ENCODE results near the gene ENOX1. TPM values are rescaled to one million over a fixed set of nuclear protein-coding genes. Genes with fewer than 3 reads are reported as not detected.

ENOX1 gene
- total RNA-seq, 2 donors from 2014 or later = 1.3 to 2.4 TPM

- TF ChIP-seq, protein P1, sequence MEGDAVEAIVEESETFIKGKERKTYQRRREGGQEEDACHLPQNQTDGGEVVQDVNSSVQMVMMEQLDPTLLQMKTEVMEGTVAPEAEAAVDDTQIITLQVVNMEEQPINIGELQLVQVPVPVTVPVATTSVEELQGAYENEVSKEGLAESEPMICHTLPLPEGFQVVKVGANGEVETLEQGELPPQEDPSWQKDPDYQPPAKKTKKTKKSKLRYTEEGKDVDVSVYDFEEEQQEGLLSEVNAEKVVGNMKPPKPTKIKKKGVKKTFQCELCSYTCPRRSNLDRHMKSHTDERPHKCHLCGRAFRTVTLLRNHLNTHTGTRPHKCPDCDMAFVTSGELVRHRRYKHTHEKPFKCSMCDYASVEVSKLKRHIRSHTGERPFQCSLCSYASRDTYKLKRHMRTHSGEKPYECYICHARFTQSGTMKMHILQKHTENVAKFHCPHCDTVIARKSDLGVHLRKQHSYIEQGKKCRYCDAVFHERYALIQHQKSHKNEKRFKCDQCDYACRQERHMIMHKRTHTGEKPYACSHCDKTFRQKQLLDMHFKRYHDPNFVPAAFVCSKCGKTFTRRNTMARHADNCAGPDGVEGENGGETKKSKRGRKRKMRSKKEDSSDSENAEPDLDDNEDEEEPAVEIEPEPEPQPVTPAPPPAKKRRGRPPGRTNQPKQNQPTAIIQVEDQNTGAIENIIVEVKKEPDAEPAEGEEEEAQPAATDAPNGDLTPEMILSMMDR (IDR thresholded peaks at IDR 0.05) = no peak
- H3K27ac ChIP-seq = peak overlapping the region in 1 of 2 donors; percentile 81
- no peaks in the 10 kb centered on the region for H3K9me3 ChIP-seq
- peak overlapping the region; percentile 59 to 67 for H3K4me3 ChIP-seq
- H3K36me3 ChIP-seq = no peaks in the 10 kb centered on the region
- H3K27me3 ChIP-seq = no peaks in the 10 kb centered on the region
- DNase-seq (ENCODE audit: low spot score) = no peak
- H3K4me1 ChIP-seq = peaks cover 0 to 39% of the 10 kb centered on the region in 2 donors
Observed at GRCh38 chr13:43785261-43785649, 1.5 kb downstream of the ENOX1 start.

DNA sequence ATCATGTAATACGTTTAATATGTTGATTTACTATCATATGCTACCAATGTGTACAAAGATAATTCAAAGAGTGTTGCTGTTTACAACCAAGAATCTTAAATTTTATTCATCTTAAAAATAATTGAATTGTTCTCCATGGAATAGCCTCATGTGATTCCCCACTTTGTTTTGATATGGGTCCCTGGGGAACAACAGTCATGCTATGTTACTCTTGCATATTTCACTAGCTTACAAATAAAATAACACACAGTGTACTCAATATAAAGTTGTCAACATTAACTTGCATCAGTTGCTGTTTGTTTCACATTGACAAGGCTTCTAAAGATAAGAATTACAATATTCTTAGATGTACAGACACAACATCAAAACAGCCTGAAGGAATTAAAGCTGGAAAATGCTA, 2.3 kb downstream of the ENOX1 start:
- TF ChIP-seq, protein P1 (IDR thresholded peaks at IDR 0.05) = no peak
- H3K9me3 ChIP-seq = no peaks in the 10 kb centered on the region
- DNase-seq (ENCODE audit: low spot score) = no peak
- no peak overlapping the region for H3K27ac ChIP-seq
- peaks cover 0 to 39% of the 10 kb centered on the region in 2 donors for H3K4me1 ChIP-seq
- no peaks in the 10 kb centered on the region for H3K36me3 ChIP-seq
- no peak overlapping the region for H3K4me3 ChIP-seq
- H3K27me3 ChIP-seq = no peaks in the 10 kb centered on the region

- Histone ChIP-seq H3K9me3 (no peaks in the 10 kb centered on the region), H3K27me3 (no peaks in the 10 kb centered on the region), H3K27ac (no peak overlapping the region), H3K4me3 (no peak overlapping the region), H3K4me1 (peaks cover 0 to 39% of the 10 kb centered on the region in 2 donors), H3K36me3 (no peaks in the 10 kb centered on the region)
- DNase-seq (ENCODE audit: low spot score) = no peak
- TF ChIP-seq, protein P1 (IDR thresholded peaks at IDR 0.05) = no peak
Observed at GRCh38 chr13:43783820-43784219, 3.0 kb downstream of the ENOX1 start.

- H3K36me3 ChIP-seq = no peaks in the 10 kb centered on the region
- no peak overlapping the region for H3K27ac ChIP-seq
- peaks cover 0 to 38% of the 10 kb centered on the region in 2 donors for H3K4me1 ChIP-seq
- H3K9me3 ChIP-seq = no peaks in the 10 kb centered on the region
- H3K4me3 ChIP-seq = no peak overlapping the region
- TF ChIP-seq, protein P1 (IDR thresholded peaks at IDR 0.05) = no peak
- no peak for DNase-seq (ENCODE audit: low spot score)
- no peaks in the 10 kb centered on the region for H3K27me3 ChIP-seq
Observed at GRCh38 chr13:43782686-43783085, 4.1 kb downstream of the ENOX1 start.

- no peak for DNase-seq (ENCODE audit: low spot score)
- Histone ChIP-seq H3K27ac (no peak overlapping the region), H3K4me3 (no peak overlapping the region), H3K27me3 (no peaks in the 10 kb centered on the region), H3K36me3 (no peaks in the 10 kb centered on the region), H3K9me3 (no peaks in the 10 kb centered on the region), H3K4me1 (peaks cover 0 to 20% of the 10 kb centered on the region in 2 donors)
- TF ChIP-seq, protein P1 (IDR thresholded peaks at IDR 0.05) = no peak
Observed at GRCh38 chr13:43780666-43781065, 6.1 kb downstream of the ENOX1 start.

DNA sequence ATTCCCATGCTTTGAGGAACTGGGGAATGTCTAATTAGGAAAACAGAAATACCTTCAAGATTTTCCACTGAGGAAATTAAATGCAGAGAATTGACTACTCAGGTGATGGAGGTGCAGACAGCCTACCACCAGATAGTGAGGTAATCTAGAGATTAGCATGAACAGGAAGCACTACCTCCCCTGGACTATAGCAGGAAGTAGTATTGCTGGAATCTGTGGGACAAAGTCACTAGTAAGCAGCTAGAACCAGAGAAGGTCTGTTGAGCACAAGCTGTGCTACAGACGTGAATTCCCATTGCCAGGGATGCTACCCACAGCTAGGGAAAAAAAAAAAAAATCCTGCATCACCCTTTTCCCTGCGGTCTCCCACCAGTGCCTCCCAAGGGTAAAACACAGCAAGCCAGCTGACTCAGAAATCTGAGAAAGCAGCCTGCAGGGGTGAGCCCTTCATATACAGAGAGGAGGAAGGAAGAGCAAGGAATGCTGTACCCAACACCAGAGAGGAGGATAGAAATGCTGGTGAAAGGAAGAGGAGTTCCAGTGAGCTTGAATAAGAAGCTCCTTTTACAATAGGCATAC, 10.2 kb downstream of the ENOX1 start:
- TF ChIP-seq, protein P1 (IDR thresholded peaks at IDR 0.05) = no peak
- Histone ChIP-seq H3K27ac (no peak overlapping the region), H3K36me3 (no peaks in the 10 kb centered on the region), H3K4me3 (no peak overlapping the region), H3K9me3 (no peaks in the 10 kb centered on the region), H3K27me3 (no peaks in the 10 kb centered on the region), H3K4me1 (no peaks in the 10 kb centered on the region)
- no peak for DNase-seq (ENCODE audit: low spot score)
